ENCODE results near the gene CD248.

The CD248 gene

DNA sequence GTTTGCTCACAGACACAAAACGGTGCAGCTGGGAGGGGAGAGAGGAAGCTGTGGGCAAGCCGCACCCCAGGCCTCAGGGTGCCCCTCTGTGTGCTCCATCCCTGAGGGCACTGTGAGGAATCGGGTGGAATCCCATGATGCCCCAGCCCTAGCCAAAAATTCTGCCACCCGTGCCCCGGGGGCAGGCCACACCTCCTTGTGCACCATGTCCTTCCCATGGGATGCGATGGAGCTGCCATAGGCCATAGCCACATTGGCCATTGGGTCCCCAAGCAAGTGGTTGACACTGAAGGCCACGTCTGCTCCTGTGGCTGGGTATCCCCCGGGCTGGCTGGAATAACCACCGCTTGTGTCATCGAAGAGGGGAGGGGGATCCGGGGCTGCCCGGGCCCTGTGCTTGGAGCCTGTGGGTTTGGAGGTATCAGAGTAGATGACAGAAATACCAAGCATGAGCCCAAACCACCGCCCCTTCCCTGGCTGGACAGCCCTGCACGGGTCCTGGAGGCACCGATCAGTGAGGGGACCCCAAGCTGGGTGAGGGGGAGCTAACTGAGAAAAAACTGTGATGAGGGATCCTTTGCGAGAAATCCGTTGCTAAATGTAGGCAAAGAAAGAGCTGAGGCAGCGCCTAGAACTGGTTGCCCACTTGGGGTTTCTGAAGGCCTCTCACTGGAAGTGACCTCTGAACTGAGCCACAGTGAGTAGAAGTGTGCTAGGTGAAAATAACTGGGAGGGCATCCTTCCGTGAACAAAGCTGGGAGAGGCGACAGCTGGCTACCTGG, 28.8 kb downstream of the CD248 start:
- TF ChIP-seq, protein P1, sequence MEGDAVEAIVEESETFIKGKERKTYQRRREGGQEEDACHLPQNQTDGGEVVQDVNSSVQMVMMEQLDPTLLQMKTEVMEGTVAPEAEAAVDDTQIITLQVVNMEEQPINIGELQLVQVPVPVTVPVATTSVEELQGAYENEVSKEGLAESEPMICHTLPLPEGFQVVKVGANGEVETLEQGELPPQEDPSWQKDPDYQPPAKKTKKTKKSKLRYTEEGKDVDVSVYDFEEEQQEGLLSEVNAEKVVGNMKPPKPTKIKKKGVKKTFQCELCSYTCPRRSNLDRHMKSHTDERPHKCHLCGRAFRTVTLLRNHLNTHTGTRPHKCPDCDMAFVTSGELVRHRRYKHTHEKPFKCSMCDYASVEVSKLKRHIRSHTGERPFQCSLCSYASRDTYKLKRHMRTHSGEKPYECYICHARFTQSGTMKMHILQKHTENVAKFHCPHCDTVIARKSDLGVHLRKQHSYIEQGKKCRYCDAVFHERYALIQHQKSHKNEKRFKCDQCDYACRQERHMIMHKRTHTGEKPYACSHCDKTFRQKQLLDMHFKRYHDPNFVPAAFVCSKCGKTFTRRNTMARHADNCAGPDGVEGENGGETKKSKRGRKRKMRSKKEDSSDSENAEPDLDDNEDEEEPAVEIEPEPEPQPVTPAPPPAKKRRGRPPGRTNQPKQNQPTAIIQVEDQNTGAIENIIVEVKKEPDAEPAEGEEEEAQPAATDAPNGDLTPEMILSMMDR (IDR thresholded peaks at IDR 0.05; ENCODE audit: control insufficient read depth, insufficient read depth, low read depth, low read length, missing control alignments): no peak
- H3K4me3 ChIP-seq (ENCODE audit: control insufficient read depth, low read depth, low read length): peak overlapping the region; percentile 76
- no peak for DNase-seq (ENCODE audit: low read depth)

DNA sequence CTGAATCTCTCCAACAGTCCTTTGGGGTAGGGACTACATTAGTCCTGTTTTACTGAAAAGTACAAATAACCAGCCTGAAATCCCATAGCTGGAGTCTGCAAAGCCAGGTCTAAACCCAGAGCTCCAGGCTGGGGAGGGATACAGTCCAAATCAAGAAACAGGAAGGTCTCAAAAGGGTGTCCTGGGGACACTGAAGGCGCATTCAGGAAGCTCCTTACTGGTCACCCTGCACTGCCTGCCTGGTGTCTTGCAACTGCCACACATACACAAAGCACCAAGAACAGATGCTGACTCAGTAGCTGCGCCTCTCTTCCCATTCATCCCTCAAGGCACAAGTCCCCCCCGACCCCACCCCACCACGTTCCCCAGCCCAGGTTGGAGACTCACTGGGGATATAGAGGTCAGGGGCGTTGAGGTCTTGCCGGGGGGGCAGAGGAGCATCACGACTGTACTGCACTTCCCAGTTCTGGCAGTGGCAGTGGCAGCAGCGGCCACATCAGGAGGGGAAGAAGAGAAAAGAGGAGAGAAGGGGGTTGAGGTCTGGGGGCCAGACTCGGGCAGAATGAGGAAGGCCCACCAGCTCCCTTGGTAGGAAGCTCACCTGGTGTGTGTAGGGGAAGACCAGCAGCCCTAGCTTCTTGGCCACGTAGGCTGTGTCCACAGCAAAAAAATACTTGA, 29.5 kb downstream of the CD248 start:
- H3K4me3 ChIP-seq (ENCODE audit: control insufficient read depth, low read depth, low read length): peak overlapping the region; percentile 76
- DNase-seq (ENCODE audit: low read depth): no peak
- TF ChIP-seq, protein P1 (IDR thresholded peaks at IDR 0.05; ENCODE audit: control insufficient read depth, insufficient read depth, low read depth, low read length, missing control alignments): no peak

DNA sequence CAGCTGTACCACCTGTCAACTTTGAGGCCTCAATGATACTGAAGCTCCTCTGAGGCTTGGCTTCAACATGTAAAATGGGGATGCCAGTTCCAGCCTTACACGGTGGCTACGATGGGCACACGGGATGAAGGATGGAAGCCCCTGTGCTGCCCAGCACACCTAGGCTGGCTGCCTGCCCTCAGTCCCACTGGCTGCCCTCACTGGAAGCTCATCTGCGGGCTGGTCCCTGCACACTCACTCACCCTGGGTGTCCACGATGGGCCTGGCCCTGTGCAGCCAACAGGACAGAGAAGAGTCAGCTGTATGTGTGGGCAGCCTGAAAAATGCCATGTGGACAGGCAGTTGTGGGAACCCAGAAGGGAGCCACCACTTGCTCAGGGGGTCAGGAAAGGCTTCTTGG, 30.1 kb downstream of the CD248 start:
- DNase-seq (ENCODE audit: low read depth): no peak
- TF ChIP-seq, protein P1 (IDR thresholded peaks at IDR 0.05; ENCODE audit: control insufficient read depth, insufficient read depth, low read depth, low read length, missing control alignments): no peak
- H3K4me3 ChIP-seq (ENCODE audit: control insufficient read depth, low read depth, low read length): no peak overlapping the region

DNA sequence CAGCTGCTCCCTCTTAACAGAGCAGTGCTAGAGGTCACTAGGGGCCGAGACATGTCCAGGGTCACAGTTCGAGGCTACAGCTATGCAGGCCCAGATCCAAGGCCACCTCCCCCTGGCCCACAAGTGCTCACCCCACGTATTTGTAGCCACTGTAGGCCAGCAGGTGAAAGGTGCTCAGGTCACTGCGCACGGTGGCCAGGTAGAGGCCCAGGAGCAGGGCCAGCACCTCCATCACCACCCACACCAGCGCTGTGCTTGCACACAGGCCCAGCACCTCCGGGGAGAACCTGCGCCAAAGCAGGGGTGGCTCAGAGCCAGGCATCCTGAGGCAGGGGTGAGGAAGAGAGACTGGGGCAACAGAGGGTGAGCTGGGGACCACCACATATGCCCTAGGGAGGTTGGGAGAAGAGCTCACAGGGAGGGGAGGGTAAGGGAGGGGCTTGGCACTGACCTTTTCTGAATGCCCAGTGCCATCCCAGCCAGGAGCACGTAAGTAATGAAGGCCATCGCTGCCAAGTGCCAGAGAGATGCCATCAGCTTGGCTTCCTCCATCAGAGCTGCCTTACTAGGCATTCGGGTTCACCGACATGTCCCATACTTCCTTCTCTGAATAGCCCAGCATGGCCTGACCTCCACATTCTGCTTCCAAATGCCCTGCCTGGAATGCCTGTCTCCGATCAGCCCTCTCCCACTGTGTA, 31.4 kb downstream of the CD248 start:
- TF ChIP-seq, protein P1 (IDR thresholded peaks at IDR 0.05; ENCODE audit: control insufficient read depth, insufficient read depth, low read depth, low read length, missing control alignments): no peak
- no peak overlapping the region for H3K4me3 ChIP-seq (ENCODE audit: control insufficient read depth, low read depth, low read length)
- no peak for DNase-seq (ENCODE audit: low read depth)

DNA sequence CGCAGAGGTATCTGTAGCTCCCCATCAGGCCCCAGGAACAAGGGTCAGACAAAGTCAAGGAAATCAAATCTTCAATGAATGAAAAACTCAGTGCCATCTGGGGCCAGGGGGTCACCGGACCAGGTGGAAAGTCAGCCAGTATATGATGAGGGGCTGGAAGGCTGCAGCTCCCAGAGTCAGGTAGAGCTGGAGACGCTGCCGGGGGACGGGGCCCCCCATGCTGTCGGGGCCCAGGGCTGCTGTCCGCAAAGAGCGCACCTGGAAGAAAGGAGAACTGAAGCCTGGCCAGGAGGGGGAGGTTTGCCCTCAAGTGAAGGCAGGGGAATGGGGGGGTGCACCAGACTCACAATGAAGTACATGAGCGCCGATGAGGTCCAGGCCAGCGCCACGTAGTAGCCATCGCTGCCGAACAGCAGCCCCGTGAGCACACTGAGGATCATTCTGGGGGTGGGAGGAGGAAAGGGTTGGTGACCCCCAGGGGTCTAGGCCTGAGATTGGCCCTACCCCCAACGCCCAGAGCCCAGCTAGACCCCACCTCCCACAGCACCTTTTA, 32.2 kb downstream of the CD248 start:
- no peak overlapping the region for H3K4me3 ChIP-seq (ENCODE audit: control insufficient read depth, low read depth, low read length)
- TF ChIP-seq, protein P1 (IDR thresholded peaks at IDR 0.05; ENCODE audit: control insufficient read depth, insufficient read depth, low read depth, low read length, missing control alignments): no peak
- no peak for DNase-seq (ENCODE audit: low read depth)

DNA sequence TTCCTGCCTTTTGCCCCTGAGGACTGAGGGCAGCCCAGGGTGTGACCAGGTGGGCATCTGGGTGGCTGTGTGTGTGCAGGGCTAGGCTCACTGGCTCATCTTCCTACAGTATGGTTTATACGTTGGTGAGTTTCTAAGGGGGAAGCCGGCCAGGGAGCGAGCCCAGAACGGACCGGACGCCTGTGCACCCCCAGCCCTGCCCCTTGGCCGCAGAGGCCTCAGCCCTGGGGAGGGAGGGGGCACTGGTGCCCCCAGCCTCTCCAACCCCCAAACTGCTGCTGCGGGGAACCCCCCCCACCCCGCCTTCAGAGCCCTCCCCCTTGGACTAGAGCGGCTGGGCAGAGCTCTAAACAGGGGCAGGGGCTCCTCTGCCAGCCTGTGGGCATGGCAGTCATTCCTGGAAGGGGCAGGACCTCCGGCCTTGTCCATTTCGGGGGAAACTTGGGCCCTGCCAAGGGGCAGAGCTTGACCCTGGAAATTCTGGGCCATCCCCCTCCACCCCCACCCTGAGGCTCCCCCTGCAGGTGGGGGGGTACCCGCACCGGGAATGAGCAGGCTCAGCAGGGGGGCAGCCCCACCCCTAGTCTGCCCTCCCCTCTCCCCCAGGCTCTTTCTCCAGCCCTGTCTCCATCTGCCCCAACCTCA, 33.3 kb downstream of the CD248 start:
- TF ChIP-seq, protein P1 (IDR thresholded peaks at IDR 0.05; ENCODE audit: control insufficient read depth, insufficient read depth, low read depth, low read length, missing control alignments): no peak
- DNase-seq (ENCODE audit: low read depth): no peak
- no peak overlapping the region for H3K4me3 ChIP-seq (ENCODE audit: control insufficient read depth, low read depth, low read length)

All from AG09309 (cell line).